Measurements from ENCODE around the gene POU1F1.

DNA sequence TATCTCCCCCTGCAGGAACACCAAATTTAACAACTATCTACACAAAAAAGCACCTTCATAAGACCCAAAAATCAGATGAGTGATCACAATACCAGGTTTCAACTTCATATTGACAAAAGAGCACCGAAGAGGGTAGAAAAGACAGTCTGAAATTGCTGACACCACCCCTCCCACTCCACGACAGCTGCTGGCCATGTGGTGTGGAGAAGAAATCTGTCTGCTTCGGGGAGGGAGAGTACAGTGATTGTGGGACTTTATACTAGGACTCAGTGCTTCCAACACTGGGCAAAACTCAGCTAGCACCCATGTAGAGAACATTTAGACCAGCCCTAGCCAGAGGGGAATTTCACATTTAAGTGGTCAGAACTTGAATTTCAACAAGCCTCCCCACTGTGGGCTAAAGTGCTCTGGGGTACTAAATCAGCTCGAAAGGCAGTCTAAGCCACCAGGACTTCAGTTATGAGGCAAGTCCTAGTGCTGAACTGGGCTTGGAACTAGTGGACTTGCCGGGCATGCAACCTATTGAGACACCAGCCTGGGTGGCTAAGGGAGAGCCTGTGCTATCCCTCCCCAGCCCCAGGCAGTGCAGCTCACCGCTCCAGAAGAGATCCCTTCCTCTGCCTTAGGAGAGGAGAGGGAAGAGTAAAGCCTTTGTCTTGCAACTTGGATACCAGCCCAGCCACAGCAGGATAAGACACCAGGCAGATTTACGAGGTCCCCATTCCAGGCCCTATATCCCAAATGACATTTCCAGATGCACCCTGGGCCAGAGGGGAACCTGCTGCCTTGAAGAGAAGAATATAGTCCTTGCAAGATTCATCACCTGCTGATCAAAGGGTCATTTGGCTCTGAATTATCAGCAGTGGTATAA lies 44.6 kb upstream of the POU1F1 start:
- TF ChIP-seq CTCF (conservative IDR thresholded peaks at IDR 0.05 in 1 of 2, IDR thresholded peaks at IDR 0.05 in 1 of 2; ENCODE audit: extremely low read depth in 1 of 2, insufficient read depth in 1 of 2, low read depth in 1 of 2, low read length in 2 of 2) = no peak
- TF ChIP-seq EZH2 (IDR thresholded peaks at IDR 0.05; ENCODE audit: borderline replicate concordance, low read length) = no peak
